Gastrocnemius medialis (tissue), 4 donors: ENCODE data around the gene TUBA8. TPM values are rescaled to one million over a fixed set of nuclear protein-coding genes. Genes with fewer than 3 reads are reported as not detected.
"Not testable (repeated sequence)": the region's sequence is repeated elsewhere in the genome, so short reads cannot be mapped to it uniquely, and the experiment has no call there.

Source experiments
- ATAC-seq, 2 donors: fragments of 150-250 bp; one replicate each; pipeline ENCODE4 v1.9.1; 2016
- DNase-seq, 2 donors: peaks; one replicate each; pipeline ENCODE4 v3.0.0-alpha.2; 2019
- H3K27ac ChIP-seq, 4 donors: fragments of 200-600 bp; sonication (generic); 1 replicate in 1 of 4; 2 replicates in 3 of 4; pipeline ENCODE4 v1.5.1; 2016 to 2018; ENCODE audit warnings: mild to moderate bottlenecking in 2 of 4, moderate library complexity in 1 of 4
- H3K27me3 ChIP-seq, 3 donors: fragments of 200-600 bp; sonication (generic) in 2 of 3; 1 replicate in 1 of 3; 2 replicates in 2 of 3; pipeline versions ENCODE4 v1.5.1 to v1.6.0; 2016 to 2019; ENCODE audit warnings: mild to moderate bottlenecking in 1 of 3, moderate library complexity in 1 of 3
- H3K36me3 ChIP-seq, 2 donors: fragments of 200-600 bp; sonication (generic) in 1 of 2; one replicate each; pipeline ENCODE4 v1.5.1; 2017 to 2018
- H3K4me1 ChIP-seq, 2 donors: fragments of 200-600 bp; sonication (generic) in 1 of 2; one replicate each; pipeline ENCODE4 v1.5.1; 2016 to 2017; ENCODE audit warnings: mild to moderate bottlenecking in 2 of 2
- H3K4me3 ChIP-seq, 4 donors: fragments of 200-600 bp; sonication (generic) in 3 of 4; 1 replicate in 1 of 4; 2 replicates in 3 of 4; pipeline ENCODE4 v1.5.1; 2016 to 2019; ENCODE audit warnings: mild to moderate bottlenecking in 2 of 4
- H3K9me3 ChIP-seq, 3 donors: fragments of 200-600 bp; sonication (generic) in 2 of 3; 1 replicate in 1 of 3; 2 replicates in 2 of 3; pipeline ENCODE4 v1.5.1; 2016 to 2019
- CTCF ChIP-seq, 5 experiments: fragments of 450-650 bp in 3 of 5; fragments of 200-600 bp in 2 of 5; sonication (generic) in 2 of 5; IDR thresholded peaks in 4 of 5; conservative IDR thresholded peaks in 1 of 5; 1 replicate in 4 of 5; 2 replicates in 1 of 5; pipeline ENCODE4 v1.5.1; 2016 to 2019; ENCODE audit warnings: antibody characterized with exemption in 5 of 5, mild to moderate bottlenecking in 3 of 5, moderate library complexity in 3 of 5
- POLR2A ChIP-seq, 2 donors: fragments of 450-650 bp; IDR thresholded peaks; one replicate each; pipeline ENCODE4 v1.6.1; 2017; ENCODE audit warnings: antibody characterized with exemption in 2 of 2, mild to moderate bottlenecking in 2 of 2, moderate library complexity in 2 of 2
- in situ Hi-C, 4 donors: fragments of 200-750 bp; cut with MboI; loops; one replicate each; pipeline versions ENCODE4 v1.15.0 to v1.8.0; 2017; ENCODE audit warnings: low sequenced_read_pairs in 4 of 4
- intact Hi-C: fragments of 100-400 bp; cut with DNase I; formaldehyde crosslinking; loops from one replicate; pipeline ENCODE4 v1.15.1; 2023; ENCODE audit warnings: low total_unique reads
- total RNA-seq, 4 donors: library from RNA; depleted of rRNA; stranded (reverse); fragments of >200 nt; gene quantifications; one replicate each; pipeline versions ENCODE4 v1.1.0 to v1.2.3, GENCODE V29; 2016

Gene TUBA8
- total RNA-seq, 4 donors from 2014 or later = 57.8 to 114 (median 77.7) TPM

DNA sequence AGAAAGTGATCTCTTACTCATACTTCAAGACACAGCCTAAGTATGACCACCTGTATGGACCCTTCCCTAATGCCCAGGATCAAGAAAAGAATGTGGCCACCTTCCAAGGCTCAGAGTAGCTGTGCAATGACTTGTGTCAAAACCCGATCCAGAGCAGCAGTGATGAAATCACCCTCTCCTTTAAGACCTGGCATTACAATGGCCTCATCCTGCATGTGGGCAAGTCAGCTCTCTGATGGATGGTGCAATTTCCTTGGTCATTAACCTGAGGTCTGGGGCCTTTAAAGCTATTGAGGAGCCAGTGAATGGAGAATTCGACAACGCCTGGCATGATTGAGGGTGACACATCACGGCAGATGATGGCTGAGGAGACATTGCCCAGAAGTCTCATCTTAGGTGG lies 9.1 kb upstream of the TUBA8 start:
- intact Hi-C loops (no loop called here), in situ Hi-C loops (no loop called here)
- Histone ChIP-seq H3K27ac (peak overlapping the region in 3 of 4 donors; percentile 16 to 37 (median 22)), H3K27me3 (no peaks in the 10 kb centered on the region), H3K36me3 (no peaks in the 10 kb centered on the region), H3K4me3 (no peak overlapping the region), H3K4me1 (peaks cover 0 to 26% of the 10 kb centered on the region in 2 donors), H3K9me3 (no peaks in the 10 kb centered on the region)
- peak in 1 of 2 donors; percentile 59 for DNase-seq
- TF ChIP-seq CTCF (IDR thresholded peaks at IDR 0.05 in 4 of 5, conservative IDR thresholded peaks at IDR 0.05 in 1 of 5) (no peak), POLR2A (IDR thresholded peaks at IDR 0.05) (no peak)
- ATAC-seq = peak; percentile 57 to 93

- H3K27ac ChIP-seq = no peak overlapping the region
- DNase-seq (no peak), ATAC-seq (no peak)
- H3K9me3 ChIP-seq = no peaks in the 10 kb centered on the region
- peaks cover 0 to 26% of the 10 kb centered on the region in 2 donors for H3K4me1 ChIP-seq
- TF ChIP-seq POLR2A (IDR thresholded peaks at IDR 0.05) (no peak), CTCF (IDR thresholded peaks at IDR 0.05 in 4 of 5, conservative IDR thresholded peaks at IDR 0.05 in 1 of 5) (no peak)
- H3K36me3 ChIP-seq = no peaks in the 10 kb centered on the region
- in situ Hi-C loops = no loop called here
- intact Hi-C loops = no loop called here
- H3K4me3 ChIP-seq = no peak overlapping the region
- H3K27me3 ChIP-seq = no peaks in the 10 kb centered on the region
Observed at GRCh38 chr22:18103527-18104269, 6.9 kb upstream of the TUBA8 start.

DNA sequence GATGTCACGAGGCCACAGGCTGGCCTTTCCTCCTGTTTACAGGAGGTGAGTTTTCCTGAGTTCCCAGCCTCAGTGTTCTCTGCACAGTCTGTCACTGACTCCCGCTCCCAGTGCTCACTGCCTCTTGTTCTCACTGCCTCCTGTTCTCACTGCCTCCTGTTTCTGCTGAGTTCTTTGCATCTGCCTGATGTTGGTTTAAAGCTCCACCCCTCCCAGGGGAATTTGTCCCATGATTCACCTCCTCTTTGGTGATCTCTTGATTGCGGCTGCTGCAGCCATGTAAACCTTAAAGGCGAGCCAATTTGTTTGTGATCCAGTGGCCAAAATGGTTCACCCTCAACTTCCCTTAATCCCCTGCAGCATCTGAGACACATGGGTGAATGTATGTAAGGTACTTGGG lies 6.0 kb upstream of the TUBA8 start:
- TF ChIP-seq CTCF (IDR thresholded peaks at IDR 0.05 in 4 of 5, conservative IDR thresholded peaks at IDR 0.05 in 1 of 5) = no peak
- TF ChIP-seq POLR2A (IDR thresholded peaks at IDR 0.05) = no peak
- no peak overlapping the region for H3K27ac ChIP-seq
- H3K4me3 ChIP-seq = no peak overlapping the region
- in situ Hi-C loops = no loop called here
- H3K4me1 ChIP-seq = peaks cover under 1 to 27% of the 10 kb centered on the region in 2 donors
- intact Hi-C loops = no loop called here
- H3K27me3 ChIP-seq = no peaks in the 10 kb centered on the region
- DNase-seq (no peak), ATAC-seq (no peak)
- no peaks in the 10 kb centered on the region for H3K9me3 ChIP-seq
- no peaks in the 10 kb centered on the region for H3K36me3 ChIP-seq

DNA sequence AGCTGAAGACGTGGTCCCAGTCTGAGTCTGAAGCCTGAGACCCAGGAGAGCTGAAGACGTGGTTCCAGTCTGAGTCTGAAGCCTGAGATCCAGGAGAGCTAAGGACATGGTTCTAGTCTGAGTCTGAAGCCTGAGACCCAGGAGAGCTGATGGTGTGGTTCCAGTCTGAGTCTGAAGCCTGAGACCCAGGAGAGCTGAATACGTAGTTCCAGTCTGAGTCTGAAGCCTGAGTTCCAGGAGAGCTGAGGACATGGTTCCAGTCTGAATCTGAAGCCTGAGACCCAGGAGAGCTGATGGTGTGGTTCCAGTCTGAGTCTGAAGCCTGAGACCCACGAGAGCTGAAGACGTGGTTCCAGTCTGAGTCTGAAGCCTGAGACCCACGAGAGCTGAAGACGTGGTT lies 4.6 kb upstream of the TUBA8 start:
- H3K27ac ChIP-seq, H3K36me3 ChIP-seq, intact Hi-C loops, H3K4me3 ChIP-seq, DNase-seq, in situ Hi-C loops, ATAC-seq, H3K27me3 ChIP-seq, H3K9me3 ChIP-seq: not testable (repeated sequence)
- H3K4me1 ChIP-seq = peaks cover 7 to 23% of the 10 kb centered on the region in 2 donors

DNA sequence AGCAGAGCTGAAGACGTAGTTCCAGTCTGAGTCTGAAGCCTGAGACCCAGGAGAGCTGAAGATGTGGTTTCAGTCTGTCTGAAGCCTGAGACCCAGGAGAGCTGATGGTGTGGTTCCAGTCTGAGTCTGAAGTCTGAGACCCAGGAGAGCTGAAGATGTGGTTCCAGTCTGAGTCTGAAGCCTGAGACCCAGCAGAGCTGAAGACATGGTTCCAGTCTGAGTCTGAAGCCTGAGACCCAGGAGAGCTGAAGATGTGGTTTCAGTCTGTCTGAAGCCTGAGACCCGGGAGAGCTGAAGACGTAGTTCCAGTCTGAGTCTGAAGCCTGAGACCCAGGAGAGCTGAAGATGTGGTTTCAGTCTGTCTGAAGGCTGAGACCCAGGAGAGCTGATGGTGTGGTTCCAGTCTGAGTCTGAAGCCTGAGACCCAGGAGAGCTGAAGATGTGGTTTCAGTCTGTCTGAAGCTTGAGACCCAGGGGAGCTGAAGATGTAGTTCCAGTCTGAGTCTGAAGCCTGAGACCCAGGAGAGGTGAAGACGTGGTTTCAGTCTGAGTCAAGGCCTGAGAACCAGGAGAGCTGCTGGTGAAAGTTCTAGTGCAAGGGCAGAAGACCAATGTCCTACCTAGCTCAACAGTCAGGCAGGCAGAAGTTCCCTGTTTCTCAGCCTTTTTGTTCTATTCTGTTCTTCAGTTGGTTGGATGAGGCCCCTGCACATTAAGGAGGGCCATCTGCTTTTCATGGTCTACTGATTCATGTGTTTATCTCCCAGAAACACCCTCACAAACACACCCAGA lies 3.9 kb upstream of the TUBA8 start:
- H3K9me3 ChIP-seq, in situ Hi-C loops, H3K36me3 ChIP-seq, DNase-seq, H3K4me3 ChIP-seq, H3K27ac ChIP-seq, intact Hi-C loops, ATAC-seq, H3K27me3 ChIP-seq: not testable (repeated sequence)
- peaks cover 14 to 20% of the 10 kb centered on the region in 2 donors for H3K4me1 ChIP-seq
